ENCODE measurements around the gene SYT13.
A peak's percentile ranks its signal among the peaks of the same experiment; 100 is the strongest.

The SYT13 gene

DNA sequence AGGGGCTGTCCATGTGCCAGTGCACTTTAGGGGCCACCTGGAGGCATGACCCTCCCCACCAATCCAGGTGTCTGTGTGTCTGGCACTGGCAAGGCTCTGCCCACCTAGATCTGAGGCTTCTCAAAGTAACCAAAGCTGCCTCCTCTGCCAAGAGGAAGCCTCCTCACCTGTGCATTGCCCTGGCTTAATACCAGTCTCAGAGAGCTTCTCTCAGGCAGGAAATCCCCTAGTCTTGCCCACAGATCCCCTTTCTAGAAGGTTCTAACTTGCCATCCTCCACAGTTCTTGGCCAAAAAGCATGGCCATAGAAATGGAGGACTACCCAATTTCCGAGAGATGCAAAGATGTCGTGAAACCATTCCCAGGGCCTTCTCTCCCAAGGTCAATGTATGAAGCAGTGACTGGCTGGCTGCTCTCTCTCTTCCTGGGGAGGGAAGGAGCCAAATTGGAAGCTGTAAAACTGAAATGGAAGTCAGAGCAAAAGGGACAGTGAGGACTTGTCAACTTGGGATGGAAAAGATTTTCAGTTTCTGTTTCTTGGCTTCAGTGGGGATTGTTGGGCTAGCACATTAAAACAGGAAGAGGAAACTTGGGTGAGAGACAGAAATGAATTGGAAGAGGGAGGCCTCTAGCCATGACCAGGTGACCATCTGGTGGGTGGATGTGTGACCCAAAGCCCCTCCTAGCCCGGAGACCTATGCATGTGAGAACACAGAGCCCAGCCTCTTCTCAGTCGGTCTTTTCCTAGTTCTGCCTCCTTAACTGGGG, 70.9 kb downstream of the SYT13 start:
- no peak for DNase-seq

DNA sequence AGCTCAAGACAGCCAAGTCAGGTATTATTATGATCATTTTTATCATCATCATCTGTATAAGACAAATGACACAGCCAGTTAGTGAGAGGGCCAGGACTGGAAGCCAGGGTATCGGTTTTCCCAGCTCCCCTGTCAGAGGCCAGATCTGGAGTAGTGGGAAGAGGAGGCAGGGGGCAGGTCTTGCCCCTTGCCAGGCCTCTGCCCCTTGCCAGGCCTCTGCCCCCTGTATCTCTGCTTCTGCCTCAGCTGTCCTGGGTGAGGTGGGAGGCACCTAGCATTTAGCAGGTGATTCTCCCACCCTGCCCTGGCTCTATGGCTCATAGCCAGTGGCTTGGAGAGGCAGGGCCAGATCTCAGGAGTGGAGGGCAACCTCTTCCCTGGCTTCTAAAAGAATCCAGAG, 72.4 kb downstream of the SYT13 start:
- no peak for DNase-seq

DNA sequence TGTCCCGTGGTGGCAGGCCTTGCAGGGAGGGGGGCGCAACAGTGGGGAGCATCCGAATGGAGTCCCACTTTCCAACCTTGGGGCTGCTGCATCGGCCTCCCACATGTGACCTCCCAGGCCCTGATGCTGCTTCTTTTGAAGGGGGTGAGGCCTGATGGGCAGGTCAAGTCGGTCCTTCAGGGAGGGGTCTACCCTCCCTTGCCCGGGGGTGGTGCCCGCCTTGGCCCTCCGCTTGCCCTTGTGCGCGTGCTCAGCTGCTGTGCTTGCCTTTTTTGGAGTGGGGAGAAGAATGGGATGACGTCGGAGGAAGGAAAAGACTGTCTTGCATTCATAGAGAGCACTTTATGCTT, 72.8 kb downstream of the SYT13 start:
- no peak for DNase-seq

DNA sequence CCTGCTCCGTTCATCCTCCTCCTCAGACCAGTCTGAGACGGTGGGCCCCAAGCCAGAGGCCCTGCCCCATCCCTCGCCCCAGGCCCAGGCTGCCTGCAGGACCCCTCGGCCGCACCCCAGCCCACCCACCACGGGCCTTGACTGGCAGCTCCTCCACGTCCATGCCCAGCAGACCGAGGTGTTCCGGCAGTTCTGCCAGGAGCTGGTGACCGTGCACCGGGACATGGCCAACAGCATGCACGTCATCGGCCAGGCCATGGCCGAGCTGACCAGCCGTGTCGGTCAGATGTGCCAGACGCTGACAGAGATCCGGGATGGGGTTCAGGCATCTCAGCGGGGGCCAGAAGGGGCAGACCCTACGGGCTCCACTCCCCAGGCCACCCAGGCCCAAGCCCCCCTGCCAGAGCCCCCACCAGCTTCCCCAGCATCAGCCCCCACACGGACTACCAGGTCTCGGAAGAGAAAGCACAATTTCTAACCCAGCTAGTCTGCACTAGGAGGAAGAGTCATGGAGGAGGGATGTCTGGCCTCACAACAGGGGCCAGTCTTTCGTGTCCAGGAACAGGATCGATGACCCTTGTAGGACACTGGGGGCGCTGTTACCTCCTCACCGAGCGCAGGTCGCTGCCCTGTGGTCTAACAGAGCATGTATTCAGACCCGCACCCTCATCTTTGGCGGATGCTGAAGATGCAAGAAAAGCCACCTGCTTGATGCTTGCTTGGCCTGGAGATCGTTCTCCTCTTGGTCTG, 73.4 kb downstream of the SYT13 start:
- no peak for DNase-seq

DNA sequence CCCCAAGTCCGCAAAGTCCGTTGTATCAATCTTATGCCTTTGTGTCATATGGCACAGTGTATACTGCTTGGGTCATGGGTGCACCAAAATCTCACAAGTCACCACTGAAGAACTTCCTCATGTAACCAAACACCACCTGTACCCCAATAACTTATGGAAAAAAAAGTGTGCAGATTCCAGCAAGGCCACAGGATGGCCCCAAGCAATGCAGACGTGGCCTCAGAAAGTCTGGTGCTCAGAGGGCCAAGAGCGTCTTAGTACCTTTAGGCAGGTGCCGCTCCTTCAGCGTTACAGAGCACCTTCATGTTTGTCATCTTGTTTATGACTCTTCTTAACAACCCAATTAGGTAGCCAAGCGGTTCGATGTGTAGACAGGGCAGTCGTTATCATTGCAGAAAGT, 74.4 kb downstream of the SYT13 start:
- DNase-seq, result no peak

DNA sequence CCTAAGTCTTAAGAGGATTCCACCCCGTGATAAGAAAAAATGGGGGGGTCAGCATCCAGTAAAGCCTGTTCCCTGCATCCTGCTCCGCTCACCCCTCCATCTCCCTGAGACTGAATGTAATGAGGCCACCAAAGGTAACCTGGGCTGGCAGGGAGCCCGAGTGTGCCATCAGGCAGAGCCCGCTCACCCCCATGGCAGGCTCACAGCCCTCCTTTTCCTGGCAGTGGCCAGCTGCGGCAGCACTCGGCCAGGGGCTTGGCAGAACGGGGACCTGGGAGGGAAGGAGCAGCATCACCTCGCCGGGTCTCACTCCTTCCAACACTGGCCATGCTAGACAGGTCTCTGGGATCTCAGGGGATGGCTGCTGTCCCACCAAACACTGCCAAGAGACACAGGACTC, 75.3 kb downstream of the SYT13 start:
- no peak for DNase-seq

DNA sequence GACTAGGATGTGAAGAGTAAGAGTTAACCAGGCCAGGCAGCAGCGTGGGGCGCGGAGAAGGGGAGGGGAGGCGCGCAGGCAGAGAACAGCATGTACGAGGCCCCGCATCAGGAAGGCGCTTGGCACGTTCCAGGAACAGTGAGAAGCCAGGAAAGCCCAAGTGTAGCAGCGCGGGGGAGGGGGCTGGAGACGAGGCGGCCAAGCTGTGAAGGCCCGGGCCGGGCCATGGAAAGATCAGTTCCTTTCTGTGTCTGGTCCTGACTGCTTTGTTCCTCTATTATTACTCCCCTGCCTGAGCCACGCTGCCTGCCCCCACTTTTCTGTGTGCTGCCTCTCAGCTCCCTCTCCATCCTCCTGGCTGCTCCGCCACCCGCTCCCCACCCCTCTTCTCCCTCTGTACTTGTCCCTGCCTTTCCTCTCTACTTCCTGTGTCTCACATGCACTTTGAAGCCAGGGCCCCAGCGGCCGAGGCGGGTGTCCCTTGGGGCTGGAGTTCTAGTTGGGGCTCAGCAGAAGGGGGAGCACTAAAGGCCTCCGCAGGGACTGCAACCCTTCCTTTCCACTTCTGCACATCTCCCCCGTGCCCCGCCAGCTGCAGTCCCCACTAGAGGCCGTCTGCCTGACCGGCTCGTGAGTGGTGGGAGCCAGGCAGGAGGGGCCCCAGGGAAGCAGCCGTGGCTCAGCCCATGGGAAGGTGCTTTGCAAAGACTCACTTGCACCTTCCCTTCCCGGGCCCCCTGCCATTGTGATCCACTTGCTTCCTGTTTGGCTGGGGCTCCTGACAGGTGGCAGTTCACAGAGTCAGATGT, 76.0 kb downstream of the SYT13 start:
- DNase-seq, result no peak

DNA sequence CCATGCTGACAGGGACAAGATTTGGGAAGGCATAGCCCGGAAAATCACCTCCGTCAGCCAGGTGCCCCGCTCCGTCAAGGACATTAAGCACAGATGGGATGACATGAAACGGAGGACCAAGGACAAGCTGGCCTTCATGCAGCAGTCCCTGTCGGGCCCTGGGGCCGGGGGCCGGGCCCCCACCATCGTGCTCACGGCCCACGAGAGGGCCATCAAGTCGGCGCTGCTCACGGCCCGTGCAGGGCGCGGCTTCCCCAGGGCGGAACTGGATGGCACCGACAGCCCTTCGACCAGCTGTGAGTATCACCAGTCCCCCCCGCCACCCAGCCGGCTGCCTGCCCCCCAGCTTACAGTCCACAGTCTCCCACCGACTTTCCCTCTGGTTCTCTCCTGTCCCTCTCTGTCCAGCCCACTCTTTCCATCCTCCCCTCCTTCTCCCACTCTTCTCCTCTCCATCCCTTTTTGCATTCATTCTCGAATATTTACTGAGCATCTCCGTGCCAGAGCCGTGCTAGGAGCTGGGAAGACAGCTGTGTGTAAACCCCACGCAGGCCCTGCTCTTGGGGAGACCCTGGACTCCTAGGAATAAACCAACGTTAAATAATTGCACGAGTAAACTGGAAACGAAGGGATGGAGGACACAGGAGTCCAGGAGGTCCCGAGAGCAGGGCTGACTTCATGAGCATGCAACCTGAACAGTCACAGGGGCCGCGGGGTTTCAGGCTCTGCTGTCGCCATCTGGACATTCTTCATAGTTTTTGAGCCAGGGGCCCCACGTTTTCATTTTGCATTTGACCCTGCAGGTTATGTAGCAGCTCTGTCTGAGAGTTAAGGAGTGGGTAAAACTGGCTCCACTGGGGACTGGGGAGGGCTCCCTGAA, 76.9 kb downstream of the SYT13 start:
- no peak for DNase-seq

DNA sequence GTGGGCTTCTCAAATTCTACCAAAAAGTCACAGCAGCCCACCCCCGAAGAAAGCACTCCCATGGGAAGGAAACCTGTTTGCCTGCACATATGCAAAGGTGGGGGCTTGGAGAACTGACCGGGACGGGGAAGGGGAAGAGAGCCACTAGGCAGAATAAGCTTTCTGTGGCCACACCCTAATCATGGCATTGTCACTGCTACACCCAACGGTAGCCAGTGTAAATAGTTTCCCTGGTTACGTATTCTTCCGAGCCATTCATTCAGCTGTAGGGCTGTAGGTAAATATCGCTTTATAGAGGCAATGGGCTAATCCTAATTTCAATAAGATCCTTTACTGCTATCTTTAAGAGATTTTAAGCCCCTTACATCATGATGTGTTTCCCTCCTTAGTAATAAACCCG, 78.0 kb downstream of the SYT13 start:
- DNase-seq, result no peak

DNA sequence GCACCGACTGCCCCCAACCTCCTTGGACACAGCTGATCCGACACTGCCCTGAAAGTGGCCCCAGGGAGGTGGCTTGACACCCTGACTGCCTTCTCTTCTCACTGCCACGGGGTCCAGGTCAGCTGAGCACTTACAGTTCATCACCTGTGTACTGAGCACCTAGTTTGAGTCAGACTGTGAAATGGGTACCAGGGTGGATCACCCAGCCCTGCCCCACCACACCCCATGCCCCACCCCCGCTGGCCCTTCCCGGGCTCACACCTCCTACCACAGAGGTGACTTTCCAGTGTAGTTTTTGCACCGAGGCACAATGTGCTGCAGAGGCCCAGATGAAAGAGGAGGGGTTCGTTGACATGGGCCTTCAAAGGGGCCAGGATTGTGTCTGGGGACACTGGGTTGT, 80.2 kb downstream of the SYT13 start:
- DNase-seq, result no peak

DNA sequence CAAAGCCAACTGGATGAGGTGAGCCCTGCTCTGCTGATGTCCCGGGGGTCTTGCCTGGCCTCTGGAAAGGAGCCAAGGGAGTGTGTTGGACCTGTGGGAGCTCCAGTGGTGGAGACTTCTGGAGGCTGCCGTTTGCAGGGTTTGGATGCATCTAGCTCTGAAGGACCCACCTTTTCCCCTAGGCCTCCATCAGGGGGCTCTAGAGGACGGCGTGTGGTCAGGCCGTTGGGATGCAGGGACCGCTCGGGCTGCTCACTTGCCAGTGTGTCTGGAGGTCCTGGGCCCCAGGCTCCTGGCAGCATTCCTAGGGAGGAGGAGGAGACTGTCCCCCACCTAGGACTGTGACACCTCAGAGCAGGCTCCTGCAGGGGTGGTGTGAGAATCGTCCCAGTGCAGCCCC, 81.4 kb downstream of the SYT13 start:
- DNase-seq, result no peak

DNA sequence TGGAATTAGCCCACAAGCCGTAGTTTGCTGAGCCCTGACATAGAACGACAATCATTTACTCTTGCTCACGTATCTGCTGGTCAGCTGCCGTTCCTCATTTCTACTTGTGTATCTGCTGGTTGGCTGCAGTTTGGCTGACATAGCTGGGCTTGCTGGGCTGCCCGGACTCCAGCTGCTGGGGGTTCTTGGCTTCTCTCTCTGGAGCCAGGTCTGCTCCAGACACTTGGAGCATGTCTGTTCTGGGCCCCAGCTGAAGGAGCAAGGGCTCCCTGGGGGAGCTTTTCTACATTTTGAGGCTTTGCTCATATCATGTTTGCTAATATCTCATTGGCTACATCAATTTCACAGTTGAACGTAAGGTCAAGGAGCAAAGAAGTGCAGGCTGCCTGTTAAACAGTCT, 92.4 kb downstream of the SYT13 start:
- peak; percentile 50 for DNase-seq
